ENCODE measurements around the gene MRPS5.

MRPS5 gene

DNA sequence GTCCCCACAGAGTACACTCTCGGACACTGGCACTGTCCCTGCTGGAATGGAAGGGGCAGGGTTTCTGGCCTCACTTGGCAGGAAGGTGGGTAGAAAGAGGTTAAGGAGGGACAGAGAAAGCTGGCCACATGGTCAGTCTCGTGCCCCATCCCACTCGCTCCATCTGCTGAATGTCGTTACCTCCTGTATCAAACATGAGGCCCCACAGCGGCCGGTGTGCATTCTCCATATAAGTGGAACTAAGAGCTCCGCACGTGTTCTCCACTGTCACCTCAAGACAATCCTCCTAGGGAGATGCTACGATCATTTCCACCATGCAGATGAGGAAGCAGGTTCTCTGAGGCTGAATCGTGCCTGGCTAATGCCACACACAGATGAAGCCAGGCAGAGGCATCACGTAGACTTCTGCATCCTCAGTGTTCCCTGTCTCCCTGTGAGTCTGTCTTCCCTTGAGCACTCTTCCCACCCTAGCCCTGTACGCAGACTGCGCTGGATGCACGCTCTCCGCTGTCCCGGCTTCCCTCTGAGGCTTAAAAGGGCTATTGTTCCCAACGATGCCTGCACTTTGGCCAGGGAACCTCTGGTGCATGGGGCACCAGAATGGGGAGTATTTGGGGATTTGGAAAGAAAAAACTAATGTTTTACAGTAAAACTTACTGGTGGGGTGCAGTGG lies 61.0 kb downstream of the MRPS5 start:
- no peak for DNase-seq (ENCODE audit: low read depth)

DNA sequence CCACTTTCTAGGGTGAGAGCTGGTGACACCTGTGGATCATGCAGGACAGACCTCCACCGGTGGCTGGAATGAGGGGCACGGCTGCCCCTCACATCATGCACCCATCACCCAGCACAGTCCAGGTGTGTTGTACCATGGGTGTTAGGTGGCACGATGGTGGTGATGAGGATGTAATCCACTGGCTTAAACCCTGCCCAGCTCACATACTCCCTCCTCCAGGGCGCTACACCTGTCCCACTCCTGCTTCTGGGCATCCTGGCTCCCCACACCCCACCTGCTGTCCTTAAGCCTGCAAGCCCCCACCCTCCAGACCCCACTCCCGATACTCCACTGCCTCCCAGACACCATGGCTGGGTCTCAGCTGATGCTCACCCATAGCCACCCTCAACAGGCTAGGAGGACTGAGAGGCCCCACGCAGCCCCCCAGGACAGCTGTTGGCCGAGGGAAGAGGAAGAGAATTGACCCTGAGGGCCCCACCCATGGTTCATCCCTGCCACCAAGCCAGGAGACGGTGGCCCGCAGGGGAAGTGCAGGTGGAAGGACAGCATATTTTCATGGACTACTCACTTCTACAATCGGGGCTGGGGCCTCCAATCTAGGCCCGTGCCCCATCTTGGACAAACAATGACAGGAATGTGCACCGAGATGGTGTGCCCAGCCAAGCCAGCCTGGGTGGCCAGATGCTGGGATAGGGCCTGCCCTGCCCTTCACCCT lies 61.8 kb downstream of the MRPS5 start:
- DNase-seq (ENCODE audit: low read depth) = no peak

DNA sequence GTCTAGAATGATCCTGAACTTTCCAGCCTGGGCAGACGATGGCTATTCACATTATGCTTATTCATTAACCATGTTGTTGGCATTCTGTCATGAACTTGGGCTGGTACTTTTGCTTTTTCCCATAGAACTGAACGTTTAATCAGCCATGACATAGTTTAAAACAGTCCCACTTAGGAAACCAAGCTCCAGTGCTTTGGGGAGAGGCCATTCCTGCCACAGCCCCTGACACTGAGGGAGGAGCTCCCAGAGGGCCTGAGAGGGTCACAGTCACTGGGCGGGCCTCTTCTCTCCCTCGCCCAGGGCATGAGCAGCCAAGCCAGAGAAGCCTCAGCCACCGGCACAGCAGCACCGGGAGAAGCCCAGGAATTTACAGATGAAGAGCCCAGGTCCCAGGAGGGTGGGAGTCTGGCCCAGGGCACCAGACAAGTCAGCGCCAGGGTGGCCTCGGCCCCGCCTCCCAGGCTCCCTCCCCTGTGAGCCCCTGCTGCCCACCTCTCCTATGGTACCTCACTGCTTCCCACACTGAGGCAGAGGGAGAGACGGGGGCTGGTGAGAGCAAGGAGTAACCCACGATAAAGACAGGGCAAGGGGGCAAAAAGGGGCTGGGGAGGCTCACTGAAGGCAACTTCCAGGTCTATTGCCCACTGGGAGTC lies 62.5 kb downstream of the MRPS5 start:
- DNase-seq (ENCODE audit: low read depth) = no peak

DNA sequence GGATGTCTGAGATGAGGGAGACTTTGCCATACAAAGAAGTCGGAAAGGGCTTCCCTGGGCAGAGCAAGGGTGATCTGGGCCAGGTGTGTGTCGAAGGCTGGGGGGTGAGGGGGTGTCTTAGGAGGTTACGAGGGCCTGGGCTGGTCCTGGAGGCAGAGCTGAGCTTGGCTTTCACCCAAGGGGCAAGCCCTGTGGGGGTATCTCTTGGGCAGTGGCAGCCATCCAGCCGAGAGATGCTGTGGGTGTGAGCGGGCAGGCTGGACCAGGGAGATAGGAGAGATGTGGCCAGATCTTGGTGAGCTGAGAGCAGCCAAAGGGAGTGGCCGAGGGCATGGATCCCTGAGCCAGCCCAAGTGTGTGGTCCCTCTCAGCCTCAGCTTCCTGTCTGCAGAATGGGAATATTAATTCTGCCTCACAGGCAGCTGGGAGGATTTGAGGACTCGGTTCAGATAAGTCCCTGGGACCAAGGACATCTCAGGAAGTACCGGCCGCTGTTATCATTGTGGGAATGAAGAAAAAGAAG lies 63.1 kb downstream of the MRPS5 start:
- DNase-seq (ENCODE audit: low read depth) = no peak

DNA sequence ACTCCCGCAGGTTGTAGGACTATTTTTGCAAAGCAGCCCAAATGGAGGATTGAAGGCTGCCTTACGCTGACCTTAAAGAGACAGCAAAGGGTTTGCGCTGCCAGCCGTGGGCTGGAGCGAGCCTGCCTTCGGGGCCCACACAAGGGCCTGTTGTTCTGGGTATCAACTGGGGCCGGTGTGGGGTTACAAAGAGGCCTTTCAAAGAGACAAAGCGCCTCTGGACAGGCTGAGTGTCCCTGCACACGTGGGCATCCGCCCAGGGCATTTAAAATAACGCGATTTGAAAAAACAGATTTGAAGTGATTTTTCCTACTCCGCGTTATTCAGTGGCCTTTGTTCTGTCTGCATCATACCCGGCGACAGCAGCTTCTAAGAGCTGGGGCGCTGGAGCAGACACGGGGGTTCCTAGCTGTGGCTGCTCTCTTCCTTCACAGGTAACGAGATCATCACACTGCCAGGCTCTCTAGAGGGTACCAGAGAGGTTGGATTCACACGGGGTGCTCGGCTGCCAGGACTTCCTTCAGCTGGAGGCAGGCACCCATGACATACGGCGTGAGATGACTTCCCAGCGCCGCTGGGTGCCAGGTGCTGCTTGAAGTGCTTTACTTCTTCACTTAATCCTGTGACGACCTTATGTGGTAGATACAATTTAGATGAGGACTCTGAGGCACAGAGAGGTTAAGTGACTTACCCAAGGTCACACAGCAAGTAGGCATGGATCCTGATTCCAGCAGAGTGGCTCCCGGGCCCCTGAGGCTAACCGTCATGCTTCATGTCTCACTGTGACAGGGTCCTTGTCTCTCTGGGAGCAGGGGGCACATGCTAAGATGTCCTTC lies 63.9 kb downstream of the MRPS5 start:
- DNase-seq (ENCODE audit: low read depth) = no peak

DNA sequence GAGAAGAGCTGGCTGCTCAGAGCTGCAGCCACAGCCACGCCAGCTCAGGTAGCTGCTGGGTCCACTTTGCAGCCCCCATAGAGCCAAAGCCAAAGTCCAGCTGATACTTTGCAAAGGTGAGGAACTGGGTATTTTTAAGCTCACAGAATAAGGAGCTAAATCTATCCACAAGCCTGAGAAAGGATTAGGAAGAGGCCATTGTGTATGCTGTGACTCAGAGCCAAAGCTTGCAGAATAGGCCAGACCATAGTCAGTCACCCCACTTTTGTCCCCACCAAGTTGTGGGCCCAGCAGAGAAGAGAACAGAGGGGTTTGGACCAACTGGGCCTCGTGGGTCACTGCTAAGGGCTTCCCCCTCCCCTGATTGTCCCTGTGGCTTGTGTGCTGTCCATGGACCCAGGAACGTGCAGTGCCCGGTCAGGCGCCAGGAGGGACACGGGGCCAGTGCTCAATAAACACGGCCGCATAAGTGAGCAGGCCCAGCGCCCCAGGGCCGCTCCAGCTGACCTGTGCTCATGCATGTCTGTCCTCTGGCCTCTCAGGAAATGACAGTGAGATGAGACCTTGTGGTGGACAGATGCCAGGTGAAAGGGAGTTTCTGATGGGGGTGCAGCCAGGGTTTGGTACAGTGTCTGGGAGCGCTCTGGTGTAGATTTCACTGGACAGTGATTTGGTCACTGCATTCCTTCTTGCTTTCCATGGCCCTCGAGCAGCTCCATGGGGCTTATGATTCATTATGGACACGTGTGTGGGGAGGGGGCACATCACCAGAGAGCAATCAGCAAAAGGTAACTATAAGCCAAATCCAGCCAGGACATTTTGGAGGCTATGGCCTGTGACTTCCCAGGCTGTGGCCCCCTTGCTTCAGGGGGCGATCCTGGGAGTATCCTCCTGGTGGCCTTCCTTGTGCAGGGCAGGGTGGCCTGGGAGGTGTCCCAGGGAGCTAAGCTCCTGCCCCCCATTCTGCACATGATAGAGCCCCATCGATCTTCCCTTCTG lies 64.8 kb downstream of the MRPS5 start:
- DNase-seq (ENCODE audit: low read depth) = no peak

DNA sequence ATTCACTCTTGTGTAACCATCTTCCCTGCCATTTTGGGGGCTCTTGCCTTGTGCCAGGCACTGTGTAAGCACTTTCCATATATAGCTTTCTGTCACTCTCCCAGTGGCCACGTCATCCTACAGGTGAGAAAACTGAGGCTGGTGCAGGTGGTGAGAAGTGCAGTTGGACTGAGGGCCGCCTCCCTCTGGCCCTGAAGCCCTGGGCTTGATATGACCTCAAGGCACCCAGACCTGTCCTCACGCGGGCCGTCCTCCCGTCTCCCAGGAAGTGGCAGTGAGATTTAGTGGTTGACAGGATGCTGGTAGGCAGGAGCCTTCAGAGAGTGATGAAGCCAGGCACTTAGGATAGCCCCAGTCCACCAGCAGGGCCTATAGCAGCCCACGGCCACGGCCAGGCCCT lies 65.6 kb downstream of the MRPS5 start:
- DNase-seq (ENCODE audit: low read depth) = no peak

DNA sequence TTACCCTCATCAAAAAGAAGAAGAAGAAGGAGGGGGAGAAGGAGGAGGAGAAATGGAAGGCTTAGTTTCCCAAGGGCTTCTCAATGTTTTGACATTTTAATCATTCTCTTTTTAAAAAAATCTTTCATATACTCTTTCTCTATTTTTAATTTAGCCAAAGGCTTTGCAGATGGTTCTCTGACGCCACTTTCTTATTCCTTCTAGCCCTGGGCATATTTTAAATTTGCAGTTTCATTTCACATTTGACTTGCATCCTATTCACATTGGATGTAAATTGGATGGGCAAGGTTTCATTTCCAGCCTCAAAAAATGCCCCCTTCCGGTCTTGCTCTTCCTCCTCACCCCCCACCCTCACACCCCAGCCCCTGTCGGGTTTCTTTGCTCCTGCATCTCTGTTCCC lies 66.3 kb downstream of the MRPS5 start:
- DNase-seq (ENCODE audit: low read depth) = no peak

DNA sequence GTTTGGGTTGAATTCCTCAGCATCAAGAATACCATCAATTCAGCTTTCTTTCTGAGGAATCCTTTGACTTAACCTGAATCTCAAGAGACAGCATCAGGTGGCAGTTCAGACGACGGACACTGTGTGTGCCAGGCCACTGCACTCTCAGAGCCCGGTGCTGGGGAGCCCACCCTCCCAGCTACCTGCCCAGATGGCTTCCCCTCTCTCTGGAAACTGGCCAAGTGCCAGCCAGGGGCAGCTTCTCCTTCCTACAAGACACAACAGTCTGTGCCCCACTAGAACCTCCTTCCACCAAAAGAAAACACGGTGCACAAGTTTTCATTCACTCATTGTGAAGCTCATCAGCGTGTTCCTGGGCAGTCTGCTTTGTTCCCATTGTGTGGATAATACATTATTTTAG lies 67.6 kb downstream of the MRPS5 start:
- DNase-seq (ENCODE audit: low read depth) = no peak

DNA sequence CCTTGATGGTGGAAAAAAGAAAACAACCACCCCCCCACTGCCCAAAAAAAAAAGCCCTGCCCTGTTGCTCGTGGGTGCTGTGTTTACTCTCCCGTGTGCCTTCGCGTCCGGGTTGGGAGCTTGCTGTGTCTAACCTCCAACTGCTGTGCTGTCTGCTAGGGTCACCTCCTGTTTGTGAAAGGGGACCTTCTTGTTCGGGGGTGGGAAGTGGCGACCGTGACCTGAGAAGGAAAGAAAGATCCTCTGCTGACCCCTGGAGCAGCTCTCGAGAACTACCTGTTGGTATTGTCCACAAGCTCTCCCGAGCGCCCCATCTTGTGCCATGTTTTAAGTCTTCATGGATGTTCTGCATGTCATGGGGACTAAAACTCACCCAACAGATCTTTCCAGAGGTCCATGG lies 68.1 kb downstream of the MRPS5 start:
- DNase-seq (ENCODE audit: low read depth) = no peak

DNA sequence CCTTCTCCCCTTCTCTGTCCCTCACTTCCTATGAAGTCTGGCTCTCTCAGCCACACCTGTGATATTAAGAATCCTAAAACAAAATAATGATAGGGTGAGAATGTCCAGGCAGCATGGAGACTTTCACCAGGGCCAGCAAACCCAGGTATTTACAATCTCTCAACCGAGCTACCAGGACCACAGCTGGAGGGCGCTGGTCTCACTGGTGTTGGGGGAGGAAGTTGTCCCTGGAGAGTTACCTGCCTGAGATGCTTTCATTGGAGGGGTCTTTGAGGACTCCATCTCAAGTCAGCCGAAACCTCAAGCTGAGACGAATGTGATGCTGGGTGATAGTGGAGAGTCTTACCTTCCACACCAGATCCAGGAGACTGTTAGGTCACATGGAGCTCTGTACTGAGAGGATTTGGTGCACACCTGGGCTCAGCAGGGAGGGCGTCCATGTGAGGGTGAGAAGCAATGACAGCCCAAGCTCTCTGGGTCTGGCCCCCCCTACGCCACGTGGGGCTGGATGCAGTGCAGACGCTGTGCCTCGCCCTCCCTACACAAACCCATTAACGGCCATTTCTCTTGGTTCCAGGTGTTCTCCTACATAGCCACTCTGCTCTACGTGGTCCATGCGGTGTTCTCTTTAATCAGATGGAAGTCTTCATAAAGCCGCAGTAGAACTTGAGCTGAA lies 68.7 kb downstream of the MRPS5 start:
- no peak for DNase-seq (ENCODE audit: low read depth)

DNA sequence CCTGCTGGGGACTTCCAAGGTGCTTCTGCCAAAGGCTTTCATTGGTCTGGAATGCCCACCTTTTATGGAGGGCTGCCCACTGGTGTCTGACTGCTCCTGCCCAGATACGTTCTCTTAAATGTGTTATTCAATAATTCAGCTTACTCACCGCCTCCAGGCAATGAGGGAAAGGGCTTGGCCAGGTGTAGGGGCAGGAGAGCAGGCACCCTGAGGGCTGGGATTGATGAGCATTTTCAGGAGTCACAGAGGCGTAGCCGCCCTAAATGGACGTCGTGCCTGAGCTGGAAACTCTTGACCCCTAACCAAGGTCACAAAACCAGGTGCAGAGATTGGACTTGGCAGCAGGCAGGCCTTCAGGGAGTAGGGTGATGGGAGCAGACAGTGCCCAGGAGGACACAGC lies 69.3 kb downstream of the MRPS5 start:
- DNase-seq (ENCODE audit: low read depth) = no peak

DNA sequence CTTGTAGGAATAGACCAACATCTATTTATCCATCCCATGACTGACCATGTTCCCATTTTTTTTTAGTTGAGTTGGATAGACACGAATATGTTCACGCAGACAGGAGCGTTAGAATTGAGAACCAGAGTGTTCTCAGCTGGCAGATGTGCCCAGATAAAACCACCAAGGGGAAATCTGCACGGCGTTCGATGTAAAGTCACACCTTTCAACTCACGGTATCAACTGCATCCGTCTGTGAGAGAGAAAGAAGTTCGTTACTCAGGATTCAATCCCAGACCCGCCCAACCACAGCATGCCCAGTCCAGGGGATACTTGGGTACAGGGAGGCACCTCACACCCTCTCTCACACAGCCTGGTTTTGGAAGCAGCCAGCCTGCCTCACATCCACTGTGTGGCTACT lies 70.0 kb downstream of the MRPS5 start:
- no peak for DNase-seq (ENCODE audit: low read depth)

DNA sequence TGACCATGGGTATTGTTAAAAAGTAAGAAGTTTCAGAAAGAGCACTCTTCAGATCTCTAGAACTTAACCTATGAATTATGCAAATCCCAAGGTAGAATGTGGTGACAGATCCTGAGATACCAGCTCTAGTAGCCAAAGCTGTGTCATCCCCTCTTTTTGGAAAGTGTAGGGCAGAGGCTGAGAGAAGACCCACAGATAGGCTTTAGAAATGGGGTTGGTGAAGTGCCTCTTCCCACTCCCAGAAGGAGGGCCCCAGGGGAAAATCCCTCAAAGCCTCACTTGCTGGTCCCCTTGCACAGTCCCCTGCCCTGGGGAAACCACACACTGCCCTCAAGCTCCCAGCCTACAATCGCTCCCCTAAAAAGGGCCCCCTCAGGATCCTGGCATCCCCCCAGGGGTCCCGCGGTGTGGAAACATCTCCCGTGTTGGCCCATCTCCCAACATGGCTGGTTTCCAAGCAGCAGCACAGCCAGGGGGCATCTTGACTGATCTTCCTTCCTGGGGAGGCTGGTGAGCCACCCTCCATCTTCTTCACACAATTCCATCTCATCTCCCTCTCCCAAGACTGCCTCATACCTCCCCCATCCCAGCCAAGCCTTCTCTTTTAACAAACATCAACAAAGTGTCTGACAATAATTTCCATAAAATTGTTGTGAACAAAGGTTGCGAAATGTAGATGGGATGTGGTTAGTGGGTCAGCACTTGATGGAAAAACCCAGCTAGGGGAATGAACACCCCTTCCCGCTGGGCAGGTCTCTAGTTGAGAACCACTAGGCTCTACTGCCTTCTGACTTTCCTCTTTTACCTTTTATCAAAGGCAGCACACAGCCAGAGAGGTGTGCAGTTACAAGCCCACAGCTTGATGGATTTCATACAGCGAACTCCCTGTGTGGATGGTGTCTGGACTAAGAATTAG lies 71.0 kb downstream of the MRPS5 start:
- no peak for DNase-seq (ENCODE audit: low read depth)

DNA sequence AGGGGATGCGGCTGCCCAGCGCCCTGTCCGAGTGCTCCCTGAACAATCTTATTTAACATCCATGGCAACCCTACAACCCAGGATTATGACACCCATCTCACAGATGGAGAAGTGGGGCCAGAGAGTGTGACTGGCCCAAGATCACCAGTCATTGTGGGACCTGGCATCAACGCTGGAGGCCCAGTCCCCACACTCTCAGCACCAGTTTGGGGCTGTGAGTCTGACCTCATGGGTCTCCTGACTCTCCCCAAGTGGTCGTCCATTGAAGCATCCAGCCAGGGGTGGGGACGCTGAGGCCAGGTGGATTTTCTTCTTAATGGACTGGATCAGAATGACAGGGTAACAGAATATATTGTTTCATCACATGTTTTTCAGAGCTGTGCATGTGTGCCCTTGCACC lies 71.6 kb downstream of the MRPS5 start:
- no peak for DNase-seq (ENCODE audit: low read depth)

DNA sequence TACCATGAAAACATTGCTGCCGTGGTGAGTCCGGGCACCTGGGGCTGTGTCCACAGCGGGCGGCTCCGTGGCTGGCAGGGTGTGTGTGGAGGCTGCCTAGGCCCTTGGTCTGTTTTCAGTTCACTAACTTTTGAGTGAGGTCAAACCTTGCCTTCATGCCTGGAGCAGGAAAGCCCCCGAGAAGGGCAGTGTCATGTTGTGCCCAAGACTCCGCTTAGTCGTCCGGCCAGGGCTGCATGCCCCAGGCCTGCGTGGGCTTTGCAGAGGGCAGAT lies 72.0 kb downstream of the MRPS5 start:
- no peak for DNase-seq (ENCODE audit: low read depth)

DNA sequence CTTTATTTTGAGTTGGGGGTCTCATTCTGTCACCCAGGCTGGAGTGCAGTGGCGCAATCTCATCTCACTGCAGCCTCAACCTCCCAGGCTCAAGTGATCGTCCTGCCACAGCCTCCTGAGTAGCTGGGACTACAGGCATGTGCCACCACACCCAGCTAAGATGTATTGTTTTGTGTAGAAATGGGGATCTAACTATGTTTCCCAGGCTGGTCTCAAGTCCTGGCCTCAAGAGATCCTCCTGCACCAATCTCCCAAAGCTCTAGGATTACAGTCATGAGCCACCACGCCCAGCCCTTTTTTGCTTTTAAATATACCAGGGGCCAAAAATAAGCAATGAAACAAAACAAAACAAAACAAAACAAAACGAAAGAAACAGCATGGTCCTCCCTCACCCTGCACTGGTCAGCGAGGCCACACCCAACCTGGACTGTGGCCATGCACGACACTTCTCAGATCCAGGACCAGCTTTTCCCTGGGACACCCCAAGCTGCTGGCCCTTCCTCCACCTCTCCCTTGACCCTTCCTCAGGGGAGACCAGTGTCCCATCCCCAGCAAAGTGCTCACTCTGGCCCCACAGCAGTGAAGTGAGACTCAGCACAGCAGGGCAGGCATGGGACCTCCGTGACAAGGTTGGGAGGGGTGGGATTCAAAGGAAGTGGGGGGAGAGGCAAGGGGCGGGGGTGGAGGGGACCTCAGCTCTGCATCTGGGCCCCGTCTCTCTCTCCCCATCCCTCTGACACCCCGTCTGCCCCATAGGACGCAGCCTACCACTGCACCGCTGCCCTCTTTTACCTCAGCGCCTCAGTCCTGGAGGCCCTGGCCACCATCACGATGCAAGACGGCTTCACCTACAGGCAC lies 72.6 kb downstream of the MRPS5 start:
- DNase-seq (ENCODE audit: low read depth) = no peak

DNA sequence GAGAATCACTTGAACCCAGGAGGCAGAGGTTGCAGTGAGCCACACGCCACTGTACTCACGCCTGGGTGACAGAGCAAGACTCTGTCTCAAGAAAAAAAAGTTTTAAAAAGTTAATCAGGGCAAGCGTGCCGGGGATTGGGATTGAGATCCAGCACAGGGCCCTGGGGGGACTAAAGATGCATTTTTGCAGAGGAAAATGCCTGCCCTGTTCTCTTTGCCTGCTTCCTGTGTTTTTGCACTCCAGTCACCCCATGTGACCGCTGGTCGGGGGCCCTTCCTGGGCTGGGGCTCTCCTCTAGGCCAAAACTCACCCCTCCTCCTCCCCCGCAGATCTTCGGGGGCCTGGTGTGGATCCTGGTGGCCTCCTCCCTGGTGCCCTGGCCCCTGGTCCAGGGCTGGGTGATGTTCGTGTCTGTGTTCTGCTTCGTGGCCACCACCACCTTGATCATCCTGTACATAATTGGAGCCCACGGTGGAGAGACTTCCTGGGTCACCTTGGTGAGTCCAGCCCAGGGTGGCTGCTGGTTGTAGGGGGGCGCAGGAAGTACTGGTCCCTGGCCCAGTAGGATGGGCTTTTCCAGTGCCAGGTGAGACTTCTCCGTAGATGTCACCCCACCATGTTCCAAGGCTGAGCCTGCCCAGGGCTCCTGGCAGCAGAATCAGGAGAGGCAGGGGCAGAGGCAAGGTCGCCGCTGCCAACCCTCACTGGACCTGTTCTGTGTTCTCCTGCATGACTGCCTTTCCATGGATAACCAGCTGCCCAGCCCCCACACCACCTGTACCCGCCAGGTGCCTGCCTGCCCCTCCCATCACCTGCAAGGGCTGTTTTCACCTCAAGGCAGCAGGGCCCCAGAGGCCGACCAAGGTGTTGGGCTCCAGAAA lies 73.7 kb downstream of the MRPS5 start:
- no peak for DNase-seq (ENCODE audit: low read depth)
